Testis (tissue), 5 donors: Measurements from ENCODE around the gene NT5M. TPM values are rescaled to one million over a fixed set of nuclear protein-coding genes. Genes with fewer than 3 reads are reported as not detected.
"Not testable (repeated sequence)": the region's sequence is repeated elsewhere in the genome, so short reads cannot be mapped to it uniquely, and the experiment has no call there.

Source experiments
- DNase-seq: peaks from one replicate; pipeline ENCODE4 v3.0.0-alpha.2; 2019
- H3K27ac ChIP-seq, 2 donors: fragments of 200-600 bp; sonication (generic); one replicate each; pipeline ENCODE4 v1.5.1; 2019
- H3K27me3 ChIP-seq: fragments of 200-600 bp; sonication (generic); one replicate; pipeline ENCODE4 v1.5.1; 2019
- H3K36me3 ChIP-seq: fragments of 200-600 bp; sonication (generic); one replicate; pipeline ENCODE4 v1.5.1; 2017; ENCODE audit warnings: low read depth; ENCODE audit errors: missing control alignments
- H3K4me1 ChIP-seq: fragments of 200-600 bp; sonication (generic); one replicate; pipeline ENCODE4 v1.5.1; 2019
- H3K4me3 ChIP-seq, 2 donors: fragments of 200-600 bp; sonication (generic); one replicate each; pipeline ENCODE4 v1.5.1; 2017 to 2019
- H3K9me3 ChIP-seq: fragments of 200-600 bp; sonication (generic); one replicate; pipeline ENCODE4 v1.5.1; 2017
- CTCF ChIP-seq, 3 experiments: fragments of 450-650 bp in 2 of 3; fragments of 200-600 bp in 1 of 3; sonication (generic) in 1 of 3; IDR thresholded peaks; one replicate each; pipeline ENCODE4 v1.5.1; 2016 to 2019; ENCODE audit warnings: antibody characterized with exemption in 3 of 3, mild to moderate bottlenecking in 2 of 3, moderate library complexity in 1 of 3
- POLR2A ChIP-seq: fragments of 450-650 bp; IDR thresholded peaks from one replicate; pipeline ENCODE4 v1.6.1; 2017; ENCODE audit warnings: antibody characterized with exemption, mild to moderate bottlenecking, moderate library complexity
- WGBS, 2 donors: methylation state at CpG; one replicate each; pipeline ENCODE4 v1.1.5; 2018; 5-methylcytosine and 5-hydroxymethylcytosine counted together
- intact Hi-C: fragments of 100-400 bp; cut with DNase I; formaldehyde crosslinking; loops from one replicate; pipeline ENCODE4 v1.15.1; 2023; ENCODE audit warnings: low total_unique reads
- long read RNA-seq, 2 donors: transcript quantifications; one replicate each; lab custom pipeline, GENCODE V29; 2026
- polyA plus RNA-seq: library from polyadenylated mRNA; stranded (reverse); fragments of 350-450 nt; fragmentation: Illumina TruSeq; extraction: RNeasy Lipid Tissue Mini Kit (QIAGEN cat#74804); gene quantifications from one replicate; pipeline ENCODE4 v1.2.3, GENCODE V29; 2014; ENCODE audit warnings: low read depth, low replicate concordance; ENCODE audit not compliant: insufficient read depth
- total RNA-seq, 2 donors: library from RNA; depleted of rRNA; stranded (reverse); fragments of >200 nt; gene quantifications; one replicate each; pipeline ENCODE4 v1.2.3, GENCODE V29; 2016

NT5M gene
- 10 to 100 TPM; 33.5 to 47.5 TPM for total RNA-seq
- polyA plus RNA-seq = 26.1 TPM
- long read RNA-seq, donor 1, partial matches to known transcripts = 0 of 3 reads
- long read RNA-seq, donor 1, other reads (novel, unspliced or antisense) = 0 of 3 reads
- long read RNA-seq, donor 2 = 0 reads

DNA sequence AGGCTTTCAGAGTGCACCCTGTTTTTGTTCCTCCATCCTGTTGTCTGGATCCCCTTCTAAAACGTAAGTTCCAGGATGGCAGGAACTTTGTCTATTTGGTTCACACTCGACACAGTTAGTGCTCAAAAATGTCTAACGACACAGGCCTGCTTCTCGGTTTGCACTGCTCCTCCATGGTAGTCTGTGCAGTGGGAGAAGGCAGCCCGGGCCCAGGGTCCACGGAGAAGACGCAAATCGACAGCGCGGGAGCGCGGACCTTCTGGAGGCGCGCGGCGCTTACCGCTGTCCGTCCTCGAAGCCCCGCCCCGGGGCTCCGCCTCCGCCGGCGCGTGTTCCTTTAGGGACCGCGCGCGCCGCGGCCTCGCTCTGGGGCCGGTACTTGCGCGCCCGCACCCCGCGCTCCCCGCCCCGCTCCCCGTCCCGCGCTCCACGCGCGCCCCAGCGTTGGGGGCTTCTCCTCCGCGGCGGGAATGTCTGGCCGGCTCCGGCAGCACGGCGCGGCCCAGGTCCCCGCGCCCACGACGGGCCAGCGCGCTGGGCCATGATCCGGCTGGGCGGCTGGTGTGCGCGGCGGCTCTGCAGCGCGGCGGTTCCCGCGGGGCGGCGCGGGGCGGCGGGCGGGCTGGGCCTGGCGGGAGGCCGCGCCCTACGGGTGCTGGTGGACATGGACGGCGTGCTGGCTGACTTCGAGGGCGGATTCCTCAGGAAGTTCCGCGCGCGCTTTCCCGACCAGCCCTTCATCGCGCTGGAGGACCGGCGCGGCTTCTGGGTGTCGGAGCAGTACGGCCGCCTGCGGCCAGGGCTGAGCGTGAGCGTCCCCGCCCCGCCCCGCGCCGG is at the start of gene NT5M:
NT5M (plus strand) TSS at position 364 of the 837 bp plus-strand sequence; CDS start at position 542, 178 bp downstream.
- Histone ChIP-seq H3K27ac (peak within 1 kb of the TSS; percentile 41 to 77), H3K4me3 (peak within 1 kb of the TSS; percentile 69), H3K36me3 (no peaks in the 10 kb centered on the region), H3K9me3 (no peaks in the 10 kb centered on the region), H3K27me3 (no peaks in the 10 kb centered on the region), H3K4me1 (peaks cover 6% of the 10 kb centered on the region)
- WGBS, 2 donors = 1 to 2% methylated on average over 10 to 70 of the region's 107 CpGs
- intact Hi-C loops = no loop called here
- peak; percentile 92 for DNase-seq
- no peak for TF ChIP-seq CTCF (IDR thresholded peaks at IDR 0.05)
- TF ChIP-seq POLR2A = no peak

- intact Hi-C loops = no loop called here
- no peak for DNase-seq
- Histone ChIP-seq H3K4me1 (peaks cover 12% of the 10 kb centered on the region), H3K9me3 (no peaks in the 10 kb centered on the region), H3K27ac (no peak overlapping the region), H3K36me3 (no peaks in the 10 kb centered on the region), H3K27me3 (no peaks in the 10 kb centered on the region), H3K4me3 (no peak overlapping the region)
- TF ChIP-seq CTCF (IDR thresholded peaks at IDR 0.05) (no peak), POLR2A (no peak)
- 70 to 88% methylated on average over 3 of the region's 3 CpGs for WGBS, 2 donors
Measured at GRCh38 chr17:17253406-17253805, 49.8 kb upstream of the NT5M start.

GRCh38 chr17:17254036-17254435 is 49.1 kb upstream of the NT5M start:
- no peak for TF ChIP-seq POLR2A
- TF ChIP-seq CTCF (IDR thresholded peaks at IDR 0.05) = no peak
- H3K27ac ChIP-seq = no peak overlapping the region
- 88 to 92% methylated on average over 3 of the region's 3 CpGs for WGBS, 2 donors
- no peak for DNase-seq
- peaks cover 12% of the 10 kb centered on the region for H3K4me1 ChIP-seq
- H3K36me3 ChIP-seq = no peaks in the 10 kb centered on the region
- H3K27me3 ChIP-seq = no peaks in the 10 kb centered on the region
- no peak overlapping the region for H3K4me3 ChIP-seq
- intact Hi-C loops = no loop called here
- H3K9me3 ChIP-seq = no peaks in the 10 kb centered on the region

DNA sequence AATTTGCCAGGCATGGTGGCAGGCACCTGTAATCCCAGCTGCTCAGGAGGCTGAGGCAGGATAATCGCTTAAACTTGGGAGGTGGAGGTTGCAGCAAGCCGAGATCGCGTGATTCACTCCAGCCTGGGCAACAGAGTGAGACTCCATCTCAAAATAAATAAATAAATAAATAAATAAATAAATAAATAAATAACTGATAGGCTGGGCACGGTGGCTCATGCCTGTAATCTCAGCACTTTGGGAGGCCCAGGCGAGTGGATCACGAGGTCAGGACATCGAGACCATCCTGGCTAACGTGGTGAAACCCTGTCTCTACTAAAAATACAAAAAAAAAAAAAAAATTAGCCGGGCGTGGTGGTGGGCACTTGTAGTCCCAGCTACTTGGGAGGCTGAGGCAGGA is 47.5 kb upstream of the NT5M start:
- WGBS, 2 donors = 84 to 90% methylated on average over 11 of the region's 11 CpGs
- peaks cover 12% of the 10 kb centered on the region for H3K4me1 ChIP-seq
- H3K4me3 ChIP-seq, H3K27me3 ChIP-seq, H3K9me3 ChIP-seq, H3K36me3 ChIP-seq, intact Hi-C loops, H3K27ac ChIP-seq: not testable (repeated sequence)
- DNase-seq = peak; percentile 10

- 89 to 91% methylated on average over 1 of the region's 1 CpG for WGBS, 2 donors
- no peak for DNase-seq
- Histone ChIP-seq H3K4me3 (no peak overlapping the region), H3K27me3 (no peaks in the 10 kb centered on the region), H3K9me3 (no peaks in the 10 kb centered on the region), H3K4me1 (peaks cover 12% of the 10 kb centered on the region), H3K36me3 (no peaks in the 10 kb centered on the region), H3K27ac (no peak overlapping the region)
- no peak for TF ChIP-seq CTCF (IDR thresholded peaks at IDR 0.05)
- TF ChIP-seq POLR2A = no peak
- intact Hi-C loops = no loop called here
Measured at GRCh38 chr17:17256316-17256715, 46.9 kb upstream of the NT5M start.
